Activated B cell treated with CpG ODN at 0.5 μM for 24 hours (primary cell): ENCODE data around the gene SPOP. TPM values are rescaled to one million over a fixed set of nuclear protein-coding genes. Genes with fewer than 3 reads are reported as not detected.
"Not testable (repeated sequence)": the region's sequence is repeated elsewhere in the genome, so short reads cannot be mapped to it uniquely, and the experiment has no call there.

ENCODE experiments used
- ATAC-seq: fragments of 200-7000 bp; cut with Tn5 transposase; one replicate; pipeline ENCODE4 v1.10.0; 2021; ENCODE audit warnings: low read depth, mild to moderate bottlenecking, moderate library complexity
- CTCF ChIA-PET: fragments of 350-600 bp; sonication (Branson Sonifier 250); formaldehyde crosslinking; loops from one replicate; lab custom pipeline; 2021; ENCODE audit warnings: antibody characterized with exemption; lab: Charles Lee
- POLR2A ChIA-PET: fragments of 350-600 bp; sonication (Branson Sonifier 250); formaldehyde crosslinking; loops from one replicate; lab custom pipeline; 2021; ENCODE audit warnings: antibody characterized with exemption; lab: Charles Lee
- DNase-seq: peaks from one replicate; pipeline ENCODE4 v3.0.0; 2022
- H3K27ac Mint-ChIP-seq: one replicate; pipeline ENCODE4 v1.8.0; 2020; ENCODE audit warnings: mixed read lengths
- H3K27me3 Mint-ChIP-seq: one replicate; pipeline ENCODE4 v1.8.0; 2021; ENCODE audit warnings: mixed read lengths
- H3K36me3 Mint-ChIP-seq: one replicate; pipeline ENCODE4 v1.8.0; 2021; ENCODE audit warnings: low read depth, mixed read lengths
- H3K4me1 Mint-ChIP-seq: one replicate; pipeline ENCODE4 v1.8.0; 2021; ENCODE audit warnings: mixed read lengths
- H3K4me3 Mint-ChIP-seq: one replicate; pipeline ENCODE4 v1.8.0; 2020; ENCODE audit warnings: mild to moderate bottlenecking, mixed read lengths
- H3K9me3 Mint-ChIP-seq: one replicate; pipeline ENCODE4 v1.8.0; 2020; ENCODE audit warnings: mixed read lengths
- intact Hi-C: fragments of 100-400 bp; cut with micrococcal nuclease; formaldehyde crosslinking; loops from one replicate; pipeline ENCODE4 v1.15.1; 2024
- total RNA-seq: library from RNA; stranded (reverse); gene quantifications from 2 replicates; pipeline ENCODE4 v1.2.3, GENCODE V29; 2022
- TF ChIP-seq, protein P1 (sequence below): fragments of 200-600 bp; IDR thresholded peaks from one replicate; pipeline ENCODE4 v1.8.0; 2022; ENCODE audit warnings: antibody characterized with exemption, mild to moderate bottlenecking

The SPOP gene
- total RNA-seq, 1 donor from 2014 or later: 65.8 TPM

DNA sequence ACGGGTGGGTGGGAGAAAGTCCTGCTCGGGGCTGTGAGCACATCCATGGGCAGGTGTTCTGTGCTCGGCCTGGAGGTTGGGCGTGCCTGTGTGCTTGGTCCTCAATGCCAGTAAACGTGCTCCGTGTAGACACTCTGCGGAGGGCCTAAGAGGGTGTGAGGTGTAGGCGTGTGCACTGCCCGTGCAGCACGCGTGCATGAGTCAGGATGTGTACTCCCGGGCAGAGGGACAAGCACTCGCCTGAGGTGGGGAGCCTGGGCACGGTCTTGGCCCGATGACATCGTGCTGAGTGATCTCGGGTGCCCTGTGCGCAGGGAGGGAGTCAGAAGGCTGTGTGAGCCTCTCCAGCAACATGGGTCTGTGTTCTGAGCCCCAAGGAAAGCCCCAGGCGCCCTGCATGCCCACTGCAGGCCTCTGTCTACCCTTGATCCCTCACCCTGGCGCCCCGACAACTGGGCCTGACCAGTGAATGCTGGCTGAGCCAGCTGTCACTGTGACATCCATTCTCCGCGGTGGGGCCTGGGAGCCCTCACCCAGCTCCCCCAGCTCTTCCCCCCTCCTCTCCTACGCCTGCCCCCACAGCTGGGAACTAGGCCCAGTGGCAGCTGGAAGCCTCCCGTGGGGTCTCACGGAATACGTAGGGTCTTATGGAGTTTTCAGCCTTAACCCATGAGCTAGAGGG is 125.7 kb downstream of the SPOP start:
- ChIA-PET CTCF (interaction anchor here (1.1 kb wide), 1 partner anchor 116 kb away, joined by 3 read pairs; no protein-coding TSS in a partner anchor), POLR2A (no interaction called here)
- ATAC-seq (no peak), DNase-seq (no peak)
- Mint-ChIP-seq H3K27ac (no peak overlapping the region), H3K27me3 (peaks cover 2% of the 10 kb centered on the region), H3K4me3 (no peak overlapping the region), H3K4me1 (no peaks in the 10 kb centered on the region), H3K36me3 (no peaks in the 10 kb centered on the region), H3K9me3 (no peaks in the 10 kb centered on the region)
- intact Hi-C loops: no loop called here
- TF ChIP-seq, protein P1, sequence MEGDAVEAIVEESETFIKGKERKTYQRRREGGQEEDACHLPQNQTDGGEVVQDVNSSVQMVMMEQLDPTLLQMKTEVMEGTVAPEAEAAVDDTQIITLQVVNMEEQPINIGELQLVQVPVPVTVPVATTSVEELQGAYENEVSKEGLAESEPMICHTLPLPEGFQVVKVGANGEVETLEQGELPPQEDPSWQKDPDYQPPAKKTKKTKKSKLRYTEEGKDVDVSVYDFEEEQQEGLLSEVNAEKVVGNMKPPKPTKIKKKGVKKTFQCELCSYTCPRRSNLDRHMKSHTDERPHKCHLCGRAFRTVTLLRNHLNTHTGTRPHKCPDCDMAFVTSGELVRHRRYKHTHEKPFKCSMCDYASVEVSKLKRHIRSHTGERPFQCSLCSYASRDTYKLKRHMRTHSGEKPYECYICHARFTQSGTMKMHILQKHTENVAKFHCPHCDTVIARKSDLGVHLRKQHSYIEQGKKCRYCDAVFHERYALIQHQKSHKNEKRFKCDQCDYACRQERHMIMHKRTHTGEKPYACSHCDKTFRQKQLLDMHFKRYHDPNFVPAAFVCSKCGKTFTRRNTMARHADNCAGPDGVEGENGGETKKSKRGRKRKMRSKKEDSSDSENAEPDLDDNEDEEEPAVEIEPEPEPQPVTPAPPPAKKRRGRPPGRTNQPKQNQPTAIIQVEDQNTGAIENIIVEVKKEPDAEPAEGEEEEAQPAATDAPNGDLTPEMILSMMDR: no peak

DNA sequence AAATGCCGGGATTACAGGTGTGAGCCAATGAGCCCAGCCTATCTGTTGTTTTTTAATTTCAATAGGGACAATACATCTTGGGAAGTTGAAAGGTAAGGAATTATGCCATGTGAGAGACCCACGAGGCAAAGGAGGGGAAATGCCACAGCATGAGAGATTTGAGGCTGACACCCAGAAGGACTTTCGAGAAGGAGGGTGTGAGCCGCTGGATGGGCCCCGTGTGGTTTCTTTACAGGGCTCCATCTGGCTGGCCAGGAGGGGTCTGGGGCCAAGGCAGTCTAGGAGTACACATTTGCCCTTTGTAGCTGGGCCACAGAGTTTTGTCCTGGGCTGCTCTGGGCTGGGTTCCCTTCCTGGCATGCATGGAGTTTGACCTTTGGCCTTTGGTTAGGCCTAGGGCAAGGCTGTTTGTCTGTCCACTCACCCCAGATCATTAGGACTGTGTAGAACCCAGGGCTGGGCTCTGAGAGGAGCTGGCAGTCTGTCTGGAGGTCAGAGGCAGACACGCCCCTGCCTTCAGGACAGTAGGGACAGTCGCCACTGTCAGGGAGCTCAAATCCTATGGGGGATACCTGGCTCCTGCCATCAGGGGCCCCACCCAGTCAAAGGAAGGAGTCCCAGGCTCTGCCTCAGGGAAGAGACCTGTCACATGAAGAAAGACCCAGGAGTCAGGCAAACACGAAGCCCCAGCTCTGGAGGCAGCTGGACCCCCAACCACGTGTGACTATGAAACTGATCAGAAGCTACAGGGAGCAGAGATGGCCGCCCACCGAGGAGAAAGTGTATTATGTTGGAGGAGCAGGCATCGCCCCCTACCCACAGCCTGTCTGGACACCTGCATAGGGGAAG is 126.5 kb downstream of the SPOP start:
- ChIA-PET POLR2A (no interaction called here), CTCF (no interaction called here)
- Mint-ChIP-seq H3K4me3 (no peak overlapping the region), H3K27me3 (peaks cover 2% of the 10 kb centered on the region), H3K27ac (no peak overlapping the region), H3K9me3 (no peaks in the 10 kb centered on the region), H3K36me3 (no peaks in the 10 kb centered on the region), H3K4me1 (no peaks in the 10 kb centered on the region)
- DNase-seq (no peak), ATAC-seq (no peak)
- TF ChIP-seq, protein P1: no peak
- intact Hi-C loops: no loop called here

DNA sequence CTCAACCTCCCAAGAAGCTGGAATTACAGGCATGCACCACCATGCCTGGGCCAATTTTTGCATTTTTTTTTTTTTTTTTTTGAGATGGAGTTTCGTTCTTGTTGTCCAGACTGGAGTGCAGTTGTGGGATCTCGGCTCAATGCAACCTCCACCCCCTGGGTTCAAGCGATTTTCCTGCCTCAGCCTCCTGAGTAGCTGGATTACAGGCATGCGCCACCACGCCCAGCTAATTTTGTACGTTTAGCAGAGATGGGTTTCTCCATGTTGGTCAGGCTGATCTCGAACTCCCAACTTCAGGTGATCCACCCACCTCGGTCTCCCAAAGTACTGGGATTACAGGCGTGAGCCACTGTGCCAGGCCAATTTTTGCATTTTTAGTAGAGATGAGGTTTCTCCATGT is 127.1 kb downstream of the SPOP start:
- H3K4me3 Mint-ChIP-seq, H3K27me3 Mint-ChIP-seq, H3K9me3 Mint-ChIP-seq, ATAC-seq, H3K36me3 Mint-ChIP-seq, POLR2A ChIA-PET, H3K27ac Mint-ChIP-seq, H3K4me1 Mint-ChIP-seq, CTCF ChIA-PET, intact Hi-C loops, DNase-seq: not testable (repeated sequence)

DNA sequence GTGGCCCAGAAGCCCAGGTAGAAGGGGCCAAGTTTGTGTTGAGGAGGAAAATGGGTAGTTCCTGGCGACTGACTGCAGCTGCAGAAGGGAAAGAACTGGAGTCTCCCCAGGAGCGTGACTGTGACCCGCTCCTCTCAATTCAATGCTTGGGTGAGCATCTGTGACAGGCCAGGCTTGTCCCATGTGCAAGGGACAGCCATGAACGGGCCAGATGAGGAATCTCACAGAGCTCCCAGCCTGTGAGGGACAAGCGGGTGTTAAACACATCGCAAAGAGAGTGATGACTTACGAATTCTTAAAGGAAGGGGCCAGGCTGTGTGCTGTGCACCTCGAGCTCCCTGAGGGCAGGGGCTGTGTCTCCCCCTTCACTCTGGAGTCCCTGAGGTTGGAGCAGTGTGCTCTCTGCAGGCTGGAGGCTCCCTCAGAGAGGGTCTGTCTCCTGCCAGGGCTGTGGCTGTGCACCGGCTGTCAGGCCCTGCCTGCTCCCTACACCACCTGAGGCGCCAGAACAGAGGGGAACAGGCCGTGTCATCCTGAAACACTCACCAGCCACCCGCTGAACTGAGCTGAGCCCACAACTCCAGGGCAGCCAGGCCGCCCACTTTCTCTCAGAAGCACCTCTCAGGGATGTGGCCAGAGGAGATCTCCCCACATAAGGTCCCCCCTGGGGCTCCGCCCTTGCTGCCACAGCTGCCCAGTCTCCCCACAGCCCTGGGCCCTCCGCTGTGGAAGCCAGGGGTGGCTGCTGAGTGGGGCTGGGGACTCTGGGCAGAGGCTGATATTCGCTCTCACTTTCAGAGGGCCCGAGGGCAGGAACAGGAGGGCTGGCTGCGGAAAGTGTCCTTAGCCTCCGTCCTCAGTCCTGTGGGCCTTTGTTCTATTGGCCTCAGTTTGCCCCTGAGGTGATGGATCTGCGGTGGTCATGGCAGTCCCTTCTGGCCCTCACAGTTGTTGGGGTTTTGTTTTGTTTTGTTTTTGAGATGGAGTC is 127.9 kb downstream of the SPOP start:
- Mint-ChIP-seq H3K27me3 (peaks cover 2% of the 10 kb centered on the region), H3K27ac (no peak overlapping the region), H3K4me3 (no peak overlapping the region), H3K36me3 (no peaks in the 10 kb centered on the region), H3K9me3 (no peaks in the 10 kb centered on the region), H3K4me1 (no peaks in the 10 kb centered on the region)
- ChIA-PET POLR2A (no interaction called here), CTCF (no interaction called here)
- ATAC-seq: no peak
- intact Hi-C loops: no loop called here
- TF ChIP-seq, protein P1: no peak
- no peak for DNase-seq

DNA sequence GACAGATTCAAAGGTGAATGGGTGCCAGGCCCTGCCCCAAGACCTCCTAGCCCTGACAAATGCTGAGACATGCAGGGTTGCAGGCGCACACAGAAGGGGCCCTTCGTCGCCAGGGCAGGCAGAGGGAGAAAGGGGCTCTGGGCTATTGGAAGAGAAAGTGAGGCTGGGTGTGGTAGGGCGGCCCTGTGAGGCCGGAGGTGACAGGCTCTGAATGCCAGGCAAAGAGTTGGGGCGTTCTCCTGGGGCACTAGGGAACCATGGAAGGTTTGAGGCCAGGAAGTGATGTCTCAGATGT is 128.6 kb downstream of the SPOP start:
- TF ChIP-seq, protein P1: no peak
- ATAC-seq (no peak), DNase-seq (no peak)
- Mint-ChIP-seq H3K27me3 (peaks cover 5% of the 10 kb centered on the region), H3K36me3 (no peaks in the 10 kb centered on the region), H3K4me1 (no peaks in the 10 kb centered on the region), H3K4me3 (no peak overlapping the region), H3K9me3 (peaks cover under 1% of the 10 kb centered on the region), H3K27ac (no peak overlapping the region)
- intact Hi-C loops: no loop called here
- ChIA-PET POLR2A (no interaction called here), CTCF (no interaction called here)

Other genes starting within 250 kb of the SPOP start
- 1.2 and 1.3 TPM in 2 replicates for gene NGFR, start 182.8 kb downstream of the SPOP start, total RNA-seq
- gene NXPH3, start 102.2 kb downstream of the SPOP start, total RNA-seq: not detected in 2 replicates
- 51.8 and 53.8 TPM in 2 replicates for gene SLC35B1, start 29.9 kb upstream of the SPOP start, total RNA-seq
- gene FAM117A, start 86.0 kb upstream of the SPOP start, total RNA-seq: 27.7 and 30.0 TPM in 2 replicates
- gene KAT7, start 110.6 kb upstream of the SPOP start, total RNA-seq: 95.0 and 95.8 TPM in 2 replicates
- gene TAC4, start 170.0 kb upstream of the SPOP start, total RNA-seq: not detected in 2 replicates